ENCODE results near the gene ZC3H12A. TPM values are rescaled to one million over a fixed set of nuclear protein-coding genes. Genes with fewer than 3 reads are reported as not detected.
A peak's percentile ranks its signal among the peaks of the same experiment; 100 is the strongest.
"Not testable (repeated sequence)": the region's sequence is repeated elsewhere in the genome, so short reads cannot be mapped to it uniquely, and the experiment has no call there.

Gene ZC3H12A
- total RNA-seq, 2 donors from 2014 or later = 12.2 to 31.6 TPM

DNA sequence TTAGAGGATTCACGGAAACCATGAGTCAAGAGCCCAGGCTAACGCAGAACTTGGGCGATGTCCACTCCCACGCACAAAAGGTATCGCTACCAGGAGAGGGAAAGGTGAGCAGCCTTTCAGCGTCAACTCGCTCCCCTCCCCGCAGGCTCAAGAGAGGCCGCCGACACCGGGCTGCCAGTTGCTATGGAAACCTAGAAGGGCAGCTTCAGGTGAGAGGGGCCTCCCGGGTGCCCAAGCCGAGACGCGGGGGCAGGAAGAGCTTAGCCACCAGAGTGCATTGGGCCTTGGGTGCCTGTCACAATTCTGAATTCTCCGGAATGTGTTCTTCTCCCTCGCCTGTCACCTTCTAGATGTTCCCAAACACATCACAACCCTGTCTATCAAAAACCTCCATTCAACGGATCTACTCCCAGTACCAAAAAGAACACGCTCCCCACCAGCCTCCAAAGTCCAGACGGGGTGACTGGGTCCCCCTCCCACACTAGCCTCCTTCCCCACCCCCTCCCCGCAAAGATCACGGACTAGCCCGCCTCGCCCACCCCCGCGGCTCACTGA is 39.5 kb downstream of the ZC3H12A start:
- H3K4me3 ChIP-seq = peak overlapping the region; percentile 98 to 99
- DNase-seq = peak; percentile 39 to 57 (median 51)
- ATAC-seq = peak; percentile 21
- TF ChIP-seq, protein P1, sequence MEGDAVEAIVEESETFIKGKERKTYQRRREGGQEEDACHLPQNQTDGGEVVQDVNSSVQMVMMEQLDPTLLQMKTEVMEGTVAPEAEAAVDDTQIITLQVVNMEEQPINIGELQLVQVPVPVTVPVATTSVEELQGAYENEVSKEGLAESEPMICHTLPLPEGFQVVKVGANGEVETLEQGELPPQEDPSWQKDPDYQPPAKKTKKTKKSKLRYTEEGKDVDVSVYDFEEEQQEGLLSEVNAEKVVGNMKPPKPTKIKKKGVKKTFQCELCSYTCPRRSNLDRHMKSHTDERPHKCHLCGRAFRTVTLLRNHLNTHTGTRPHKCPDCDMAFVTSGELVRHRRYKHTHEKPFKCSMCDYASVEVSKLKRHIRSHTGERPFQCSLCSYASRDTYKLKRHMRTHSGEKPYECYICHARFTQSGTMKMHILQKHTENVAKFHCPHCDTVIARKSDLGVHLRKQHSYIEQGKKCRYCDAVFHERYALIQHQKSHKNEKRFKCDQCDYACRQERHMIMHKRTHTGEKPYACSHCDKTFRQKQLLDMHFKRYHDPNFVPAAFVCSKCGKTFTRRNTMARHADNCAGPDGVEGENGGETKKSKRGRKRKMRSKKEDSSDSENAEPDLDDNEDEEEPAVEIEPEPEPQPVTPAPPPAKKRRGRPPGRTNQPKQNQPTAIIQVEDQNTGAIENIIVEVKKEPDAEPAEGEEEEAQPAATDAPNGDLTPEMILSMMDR (IDR thresholded peaks at IDR 0.05) = no peak
- no peak for TF ChIP-seq POLR2A (IDR thresholded peaks at IDR 0.05)
- H3K4me1 ChIP-seq = peaks cover 21% of the 10 kb centered on the region
- H3K36me3 ChIP-seq (replicated peaks in 1 of 2; ENCODE audit: insufficient read depth in 1 of 2, low read depth in 2 of 2) = peaks cover 1 to 5% of the 10 kb centered on the region in 2 donors
- intact Hi-C loops (cut with DNase I) = no loop called here
- H3K27me3 ChIP-seq = no peaks in the 10 kb centered on the region
- peak overlapping the region; percentile 72 to 99 (median 95) for H3K27ac ChIP-seq
- WGBS, 2 donors = 2 to 3% methylated on average over 14 to 26 of the region's 26 CpGs
- H3K9me3 ChIP-seq = no peaks in the 10 kb centered on the region

DNA sequence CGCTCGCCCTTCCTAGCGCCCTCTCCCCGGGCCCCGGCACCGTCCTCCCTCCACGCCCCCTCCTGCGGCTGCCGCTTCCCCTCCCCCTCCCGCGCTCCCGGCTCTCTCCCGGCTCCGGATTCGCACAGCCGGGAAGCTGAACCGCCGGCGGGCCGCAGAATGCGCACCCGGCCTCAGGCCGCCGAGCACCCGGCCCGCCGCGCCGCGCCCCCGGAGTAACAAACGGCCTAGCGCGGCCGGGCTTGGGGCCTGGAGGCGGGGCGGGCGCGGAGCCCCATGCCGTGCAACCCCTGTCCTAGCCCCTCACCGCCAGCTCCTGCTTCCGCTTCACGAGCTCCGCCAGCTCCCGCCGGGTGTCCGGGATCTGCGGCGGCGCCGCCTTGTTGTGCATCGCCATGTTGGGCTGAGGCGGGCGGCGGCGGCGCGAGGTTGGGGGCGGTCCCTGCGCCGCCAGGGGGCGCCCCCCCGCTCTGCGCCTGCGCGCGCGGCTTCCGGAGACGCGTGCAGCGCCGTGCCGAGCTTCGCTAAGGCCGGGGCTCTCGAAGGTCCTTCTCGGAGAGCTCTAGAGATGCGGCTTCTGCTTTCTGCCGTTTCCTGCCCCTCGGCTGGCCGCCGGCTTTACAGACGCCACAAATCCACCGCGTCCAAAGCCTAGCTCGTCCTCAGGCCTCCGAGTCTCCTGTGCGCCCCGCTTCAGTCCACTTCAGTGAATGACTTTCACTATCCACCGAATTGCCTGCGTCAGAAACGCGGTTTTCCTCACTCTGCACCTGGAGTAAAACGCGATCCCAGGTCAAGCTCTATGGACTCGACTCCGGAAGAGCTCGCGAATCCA is 40.2 kb downstream of the ZC3H12A start, which contains the start of gene MEAF6:
MEAF6 (minus strand) TSS at position 417 of the 835 bp plus-strand sequence; CDS start at position 397, 20 bp downstream.
- intact Hi-C loops (cut with DNase I) = no loop called here
- 0 to 1% methylated on average over 15 to 70 of the region's 100 CpGs for WGBS, 2 donors
- peak within 1 kb of the TSS; percentile 72 to 99 (median 95) for H3K27ac ChIP-seq

DNA sequence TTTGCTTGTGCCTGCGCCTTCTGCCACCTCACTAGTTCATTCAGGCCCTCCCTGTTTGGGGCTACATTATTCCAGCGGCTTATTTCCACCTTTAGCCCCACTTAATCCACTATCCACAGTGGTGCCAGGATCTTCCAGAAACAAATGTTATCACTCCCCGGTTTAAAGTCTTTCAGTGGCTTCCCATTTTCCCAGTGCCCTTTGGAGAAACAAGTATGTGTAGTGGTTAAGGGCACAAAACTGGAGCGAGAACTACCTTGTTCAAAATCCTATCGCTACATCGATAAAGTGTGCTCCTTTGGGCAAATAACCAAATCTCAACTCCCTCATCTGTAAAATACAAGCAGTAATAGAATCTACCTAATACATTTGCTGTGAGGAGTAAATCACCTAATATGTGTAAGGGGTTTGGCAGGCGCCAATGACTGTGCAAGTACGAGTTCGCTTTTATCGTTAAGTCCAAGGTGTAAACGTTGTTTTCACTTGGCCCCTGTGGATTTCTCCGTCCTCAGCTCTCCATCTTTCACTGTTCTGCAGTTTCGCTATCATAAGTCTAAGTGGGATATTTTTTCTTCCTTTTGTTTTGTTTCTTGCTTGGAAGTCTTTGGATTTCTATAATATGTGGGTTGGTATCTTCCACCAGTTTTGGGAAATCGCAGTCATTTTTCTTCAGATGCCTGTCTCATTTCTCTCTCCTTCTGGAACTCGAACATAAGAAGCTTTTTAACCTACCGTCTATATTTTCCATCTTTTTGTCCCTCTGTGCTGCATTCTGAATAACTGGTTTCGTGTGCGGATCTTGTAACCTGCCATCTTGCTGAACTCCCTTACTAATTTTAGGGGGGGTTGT is 41.0 kb downstream of the ZC3H12A start:
- intact Hi-C loops (cut with DNase I) = no loop called here
- peak overlapping the region; percentile 98 to 99 for H3K4me3 ChIP-seq
- WGBS, 2 donors = 64 to 74% methylated on average over 18 of the region's 18 CpGs
- H3K36me3 ChIP-seq (replicated peaks in 1 of 2; ENCODE audit: insufficient read depth in 1 of 2, low read depth in 2 of 2) = peaks cover 0 to 1% of the 10 kb centered on the region in 2 donors
- H3K27me3 ChIP-seq = no peaks in the 10 kb centered on the region
- H3K4me1 ChIP-seq = peaks cover 21% of the 10 kb centered on the region
- no peak for TF ChIP-seq POLR2A (IDR thresholded peaks at IDR 0.05)
- TF ChIP-seq, protein P1 (IDR thresholded peaks at IDR 0.05) = no peak
- DNase-seq (no peak), ATAC-seq (no peak)
- peak overlapping the region; percentile 72 to 99 (median 95) for H3K27ac ChIP-seq
- no peaks in the 10 kb centered on the region for H3K9me3 ChIP-seq

More for the DNA sequence above, 40.2 kb downstream of the ZC3H12A start, which contains the start of gene MEAF6:
- peaks cover 21% of the 10 kb centered on the region for H3K4me1 ChIP-seq
- DNase-seq = peak; percentile 83 to 87 (median 84)
- peak; percentile 98 for ATAC-seq
- peak within 1 kb of the TSS; percentile 98 to 99 for H3K4me3 ChIP-seq
- H3K36me3 ChIP-seq (replicated peaks in 1 of 2; ENCODE audit: insufficient read depth in 1 of 2, low read depth in 2 of 2) = peaks cover 0 to 1% of the 10 kb centered on the region in 2 donors
- TF ChIP-seq, protein P1 (IDR thresholded peaks at IDR 0.05) = peak; percentile 31 to 95 (median 78)
- peak; percentile 91 to 94 (median 93) for TF ChIP-seq POLR2A (IDR thresholded peaks at IDR 0.05)
- H3K9me3 ChIP-seq = no peaks in the 10 kb centered on the region
- H3K27me3 ChIP-seq = no peaks in the 10 kb centered on the region

DNA sequence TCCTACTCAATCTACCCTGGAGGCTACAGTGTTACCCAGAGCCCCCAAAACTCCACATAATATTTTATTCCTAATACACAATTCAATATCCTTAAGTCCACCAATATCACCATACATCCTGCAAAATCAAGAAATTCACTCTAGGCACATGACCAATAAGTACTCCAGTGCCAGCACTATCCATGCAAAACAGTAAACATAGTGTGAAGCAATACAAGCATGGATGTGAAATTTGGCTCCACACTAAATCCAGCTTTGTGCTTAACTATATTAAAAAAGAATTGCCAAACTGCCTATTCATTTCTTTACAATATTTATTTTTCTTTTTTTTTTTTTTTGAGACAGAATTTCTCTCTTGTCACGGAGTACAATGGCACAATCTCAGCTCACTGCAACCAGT is 43.2 kb downstream of the ZC3H12A start:
- no peaks in the 10 kb centered on the region for H3K27me3 ChIP-seq
- DNase-seq = no peak
- TF ChIP-seq POLR2A (IDR thresholded peaks at IDR 0.05) = no peak
- intact Hi-C loops (cut with DNase I) = no loop called here
- no peak overlapping the region for H3K4me3 ChIP-seq
- peaks cover 21% of the 10 kb centered on the region for H3K4me1 ChIP-seq
- no peaks in the 10 kb centered on the region for H3K36me3 ChIP-seq (replicated peaks in 1 of 2; ENCODE audit: insufficient read depth in 1 of 2, low read depth in 2 of 2)
- no peak for ATAC-seq
- 86 to 100% methylated on average over 1 of the region's 1 CpG for WGBS, 2 donors
- H3K27ac ChIP-seq = no peak overlapping the region
- H3K9me3 ChIP-seq = no peaks in the 10 kb centered on the region

DNA sequence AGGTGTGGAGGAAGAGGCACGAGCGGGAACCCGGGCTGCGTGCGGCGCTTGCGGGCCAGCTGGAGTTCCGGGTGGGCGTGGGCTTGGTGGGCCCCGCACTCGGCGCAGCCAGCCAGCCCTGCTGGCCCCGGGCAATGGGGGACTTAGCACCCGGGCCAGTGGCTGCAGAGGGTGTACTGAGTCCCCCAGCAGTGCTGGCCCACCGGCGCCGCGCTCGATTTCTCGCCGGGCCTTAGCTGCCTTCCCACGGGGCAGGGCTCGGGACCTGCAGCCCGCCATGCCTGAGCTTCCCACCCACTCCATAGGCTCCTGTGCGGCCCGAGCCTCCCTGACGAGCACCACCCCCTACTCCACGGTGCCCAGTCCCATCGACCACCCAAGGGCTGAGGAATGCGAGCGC is 43.9 kb downstream of the ZC3H12A start:
- H3K27ac ChIP-seq; intact Hi-C loops (cut with DNase I); H3K36me3 ChIP-seq (replicated peaks in 1 of 2; ENCODE audit: insufficient read depth in 1 of 2, low read depth in 2 of 2); H3K4me3 ChIP-seq; H3K9me3 ChIP-seq; ATAC-seq; H3K27me3 ChIP-seq; DNase-seq: not testable (repeated sequence)
- peaks cover 16% of the 10 kb centered on the region for H3K4me1 ChIP-seq
- 98% methylated on average over 9 of the region's 31 CpGs; no CpG with 5 or more reads in 1 of the 2 donors for WGBS, 2 donors

DNA sequence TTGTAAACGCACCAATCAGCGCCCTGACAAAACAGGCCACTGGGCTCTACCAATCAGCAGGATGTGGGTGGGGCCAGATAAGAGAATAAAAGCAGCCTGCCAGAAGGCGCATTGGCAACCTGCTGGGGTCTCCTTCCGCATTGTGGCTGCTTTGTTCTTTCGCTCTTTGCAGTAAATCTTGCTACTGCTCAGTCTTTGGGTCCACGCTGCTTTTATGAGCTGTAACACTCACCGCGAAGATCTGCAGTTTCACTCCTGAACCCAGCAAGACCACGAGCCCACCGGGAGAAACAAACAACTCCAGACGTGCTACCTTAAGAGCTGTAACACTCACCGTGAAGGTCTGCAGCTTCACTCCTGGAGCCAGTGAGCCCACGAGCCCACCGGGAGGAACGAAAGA is 44.5 kb downstream of the ZC3H12A start:
- ATAC-seq; H3K4me1 ChIP-seq; H3K27me3 ChIP-seq; H3K4me3 ChIP-seq; intact Hi-C loops (cut with DNase I); H3K36me3 ChIP-seq (replicated peaks in 1 of 2; ENCODE audit: insufficient read depth in 1 of 2, low read depth in 2 of 2); H3K9me3 ChIP-seq; H3K27ac ChIP-seq; DNase-seq: not testable (repeated sequence)
- 81 to 87% methylated on average over 14 to 15 of the region's 15 CpGs for whole genome bisulfite sequencing, 2 donors
